Fibroblast of lung (primary cell): ENCODE results near the gene CXCL12. TPM values are rescaled to one million over a fixed set of nuclear protein-coding genes. Genes with fewer than 3 reads are reported as not detected.

Source experiments
- DNase-seq, 2 donors: peaks; one replicate each; pipeline versions ENCODE4 v3.0.0 to v3.0.0-alpha.2; 2010; ENCODE audit warnings: low read depth in 2 of 2
- H2AFZ ChIP-seq: 2 replicates; pipeline ENCODE4 v1.5.1; 2012; ENCODE audit warnings: low read length, control low read depth, inconsistent platforms
- H3K27ac ChIP-seq: 2 replicates; pipeline ENCODE4 v1.5.1; 2011; ENCODE audit warnings: low read length, control low read depth; ENCODE audit not compliant: insufficient read depth
- H3K27me3 ChIP-seq: 2 replicates; pipeline ENCODE4 v1.5.1; 2011; ENCODE audit warnings: mild to moderate bottlenecking, low read length; ENCODE audit not compliant: control insufficient read depth, insufficient read depth
- H3K36me3 ChIP-seq: 2 replicates; pipeline ENCODE4 v1.5.1; 2011; ENCODE audit warnings: low read length; ENCODE audit not compliant: control insufficient read depth, insufficient read depth
- H3K4me1 ChIP-seq: 2 replicates; pipeline ENCODE4 v1.5.1; 2011; ENCODE audit warnings: low read length; ENCODE audit not compliant: control insufficient read depth, insufficient read depth; ENCODE audit errors: extremely low read depth
- H3K4me2 ChIP-seq: 2 replicates; pipeline ENCODE4 v1.5.1; 2011; ENCODE audit warnings: low read length, control low read depth; ENCODE audit not compliant: insufficient read depth; ENCODE audit errors: extremely low read depth
- H3K4me3 ChIP-seq, 4 experiments: fragments of 200-600 bp in 1 of 4; sonication (generic) in 1 of 4; replicated peaks in 1 of 4; 2 replicates each; pipeline ENCODE4 v1.5.1; 2011 to 2016; ENCODE audit warnings: low read length in 4 of 4, low read depth in 3 of 4, mild to moderate bottlenecking in 3 of 4, control low read depth in 2 of 4, inconsistent platforms in 1 of 4, mixed read lengths in 1 of 4; ENCODE audit not compliant: insufficient read depth in 1 of 4; ENCODE audit errors: control extremely low read depth in 1 of 4
- H3K79me2 ChIP-seq: 2 replicates; pipeline ENCODE4 v1.5.1; 2012; ENCODE audit warnings: mild to moderate bottlenecking, low read length, inconsistent platforms; ENCODE audit not compliant: control insufficient read depth, insufficient read depth
- H3K9ac ChIP-seq: 2 replicates; pipeline ENCODE4 v1.5.1; 2011; ENCODE audit warnings: mild to moderate bottlenecking, low read length, control low read depth; ENCODE audit not compliant: insufficient read depth
- H3K9me3 ChIP-seq: 2 replicates; pipeline ENCODE4 v1.5.1; 2012; ENCODE audit warnings: low read depth, low read length; ENCODE audit not compliant: control insufficient read depth, insufficient read depth
- H4K20me1 ChIP-seq: 2 replicates; pipeline ENCODE4 v1.5.1; 2011; ENCODE audit warnings: low read length; ENCODE audit not compliant: control insufficient read depth, insufficient read depth; ENCODE audit errors: extremely low read depth
- CTCF ChIP-seq, 2 donors: IDR thresholded peaks in 1 of 2; conservative IDR thresholded peaks in 1 of 2; 1 replicate in 1 of 2; 2 replicates in 1 of 2; pipeline ENCODE4 v1.5.1; 2011 to 2012; ENCODE audit warnings: low read length in 2 of 2, control low read depth in 1 of 2, inconsistent platforms in 1 of 2, low read depth in 1 of 2, mild to moderate bottlenecking in 1 of 2
- EZH2 ChIP-seq: IDR thresholded peaks from 2 replicates; pipeline ENCODE4 v1.5.1; 2012; ENCODE audit warnings: low read length, control low read depth, mild to moderate bottlenecking; ENCODE audit errors: missing control alignments
- polyA plus RNA-seq, 2 donors: library from polyadenylated mRNA; depleted of rRNA in 1 of 2; stranded (reverse) in 1 of 2; unstranded in 1 of 2; fragments of >200 nt; gene quantifications; 2 replicates each; pipeline ENCODE4 v1.2.1, GENCODE V29; 2011 to 2012; ENCODE audit warnings: missing spikeins in 1 of 2
- total RNA-seq: library from RNA; depleted of rRNA; stranded (reverse); fragments of >200 nt; gene quantifications from 2 replicates; pipeline ENCODE4 v1.2.1, GENCODE V29; 2014

CXCL12 gene
- total and polyA plus RNA-seq, 2 donors (not counting 1 experiment from before 2014, with no cell fraction given) = 268 to 611 TPM

- Histone ChIP-seq H3K4me2 (no peak overlapping the region), H3K4me3 (no peak overlapping the region), H3K9ac (no peak overlapping the region), H3K27me3 (peaks cover 3% of the 10 kb centered on the region), H3K4me1 (peaks cover 5% of the 10 kb centered on the region), H3K9me3 (no peaks in the 10 kb centered on the region), H2AFZ (no peak overlapping the region), H4K20me1 (no peaks in the 10 kb centered on the region), H3K79me2 (no peaks in the 10 kb centered on the region), H3K27ac (no peak overlapping the region), H3K36me3 (no peaks in the 10 kb centered on the region)
- TF ChIP-seq CTCF (conservative IDR thresholded peaks at IDR 0.05 in 1 of 2, IDR thresholded peaks at IDR 0.05 in 1 of 2; ENCODE audit: low read depth in 1 of 2, low read length in 2 of 2) (no peak), EZH2 (no peak)
- no peak for DNase-seq
Measured at GRCh38 chr10:44353721-44354120, 31.2 kb downstream of the CXCL12 start.

DNA sequence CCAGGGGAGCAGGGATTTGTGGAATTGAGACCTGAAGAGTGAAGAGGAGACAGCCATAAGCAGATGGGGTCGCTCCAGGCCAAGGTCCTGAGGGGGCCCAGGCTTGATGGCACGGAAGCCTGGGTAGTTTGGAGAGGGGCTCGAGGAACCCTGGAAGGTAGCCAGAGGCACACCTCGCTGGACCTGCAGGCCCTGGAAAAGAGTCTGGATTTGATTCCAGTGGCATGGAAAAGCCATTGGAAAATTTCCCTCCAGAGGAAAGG, 31.8 kb downstream of the CXCL12 start:
- Histone ChIP-seq H3K27me3 (peaks cover 4% of the 10 kb centered on the region), H3K79me2 (no peaks in the 10 kb centered on the region), H3K9ac (no peak overlapping the region), H3K36me3 (no peaks in the 10 kb centered on the region), H3K4me1 (peaks cover 5% of the 10 kb centered on the region), H4K20me1 (no peaks in the 10 kb centered on the region), H3K9me3 (no peaks in the 10 kb centered on the region), H3K4me2 (no peak overlapping the region), H3K4me3 (no peak overlapping the region), H2AFZ (no peak overlapping the region), H3K27ac (no peak overlapping the region)
- DNase-seq = no peak
- TF ChIP-seq CTCF (conservative IDR thresholded peaks at IDR 0.05 in 1 of 2, IDR thresholded peaks at IDR 0.05 in 1 of 2; ENCODE audit: low read depth in 1 of 2, low read length in 2 of 2) (no peak), EZH2 (no peak)

DNA sequence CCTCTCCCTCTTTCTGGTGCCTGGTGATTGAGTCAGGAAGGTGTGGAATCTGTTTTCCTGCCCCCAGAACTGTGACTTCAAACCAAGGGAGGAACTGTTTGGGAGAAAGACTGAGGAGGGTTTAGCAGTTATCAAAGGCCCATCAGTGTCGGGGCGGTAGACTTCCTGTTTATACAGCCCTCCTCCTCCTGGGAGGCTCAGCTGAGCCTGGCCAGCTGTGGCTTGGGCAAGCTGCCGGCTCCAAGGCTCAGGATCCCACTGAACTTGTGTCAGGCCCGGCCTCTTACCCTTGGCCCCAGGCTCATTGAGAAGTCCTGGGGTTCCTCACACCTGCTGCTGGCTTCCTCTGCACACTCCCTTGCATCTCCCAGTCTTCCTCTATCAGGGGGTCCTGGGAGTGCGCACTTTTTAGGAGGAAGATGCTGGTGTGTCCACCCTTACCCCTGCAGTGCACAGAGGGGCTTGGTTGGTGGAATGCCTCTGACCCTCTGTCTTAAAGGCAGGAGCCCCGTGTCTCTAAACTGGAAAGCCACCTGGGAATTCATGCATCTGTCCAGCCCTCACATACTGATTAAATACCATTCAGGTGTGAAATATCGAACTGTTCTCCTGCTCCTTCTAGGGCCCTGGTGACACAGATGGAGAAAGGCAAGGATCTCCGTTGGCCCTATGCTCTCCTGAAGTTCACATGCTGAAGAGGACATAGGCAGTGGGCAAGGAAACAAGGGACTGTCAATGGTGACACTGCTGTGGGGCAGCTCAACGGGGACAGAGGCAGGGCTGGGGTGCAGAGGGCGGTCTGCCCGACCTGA, 32.4 kb downstream of the CXCL12 start:
- H3K4me2 ChIP-seq = peak overlapping the region; percentile 48
- no peak overlapping the region for H3K27ac ChIP-seq

More for the DNA sequence above, 32.4 kb downstream of the CXCL12 start:
- H3K27me3 ChIP-seq = peaks cover 4% of the 10 kb centered on the region
- H3K4me1 ChIP-seq = peaks cover 5% of the 10 kb centered on the region
- no peak overlapping the region for H3K9ac ChIP-seq
- DNase-seq = peak; percentile 66 to 74
- no peaks in the 10 kb centered on the region for H4K20me1 ChIP-seq
- H3K36me3 ChIP-seq = no peaks in the 10 kb centered on the region
- no peaks in the 10 kb centered on the region for H3K79me2 ChIP-seq
- H2AFZ ChIP-seq = peak overlapping the region; percentile 66
- no peak for TF ChIP-seq EZH2
- no peak for TF ChIP-seq CTCF (conservative IDR thresholded peaks at IDR 0.05 in 1 of 2, IDR thresholded peaks at IDR 0.05 in 1 of 2; ENCODE audit: low read depth in 1 of 2, low read length in 2 of 2)
- H3K4me3 ChIP-seq = no peak overlapping the region
- no peaks in the 10 kb centered on the region for H3K9me3 ChIP-seq
